Kidney epithelial cell (primary cell): ENCODE measurements around the gene TMEM52B. TPM values are rescaled to one million over a fixed set of nuclear protein-coding genes. Genes with fewer than 3 reads are reported as not detected.
A peak's percentile ranks its signal among the peaks of the same experiment; 100 is the strongest.
"Not testable (repeated sequence)": the region's sequence is repeated elsewhere in the genome, so short reads cannot be mapped to it uniquely, and the experiment has no call there.

Experiments used
- DNase-seq: peaks from one replicate; pipeline ENCODE4 v3.0.0-alpha.2; 2010; ENCODE audit warnings: low read depth
- H3K27me3 ChIP-seq: 2 replicates; pipeline ENCODE4 v1.6.0; 2011; ENCODE audit warnings: low read length; ENCODE audit not compliant: control insufficient read depth, insufficient read depth
- H3K36me3 ChIP-seq: 2 replicates; pipeline ENCODE4 v1.5.1; 2011; ENCODE audit warnings: low read length; ENCODE audit not compliant: control insufficient read depth, insufficient read depth
- H3K4me3 ChIP-seq: 2 replicates; pipeline ENCODE4 v1.5.1; 2011; ENCODE audit warnings: low read depth, mild to moderate bottlenecking, control low read depth, low read length
- total RNA-seq: library from RNA; depleted of rRNA; stranded (reverse); fragments of >200 nt; gene quantifications from 2 replicates; pipeline ENCODE4 v1.2.3, GENCODE V29; 2015
- TF ChIP-seq, protein P1 (sequence below): IDR thresholded peaks from 2 replicates; pipeline ENCODE4 v1.5.1; 2011; ENCODE audit warnings: mild to moderate bottlenecking, moderate library complexity, low read length, control low read depth, inconsistent platforms; ENCODE audit not compliant: insufficient read depth, poor library complexity, severe bottlenecking

The TMEM52B gene
- total RNA-seq, 1 donor from 2014 or later = not detected

DNA sequence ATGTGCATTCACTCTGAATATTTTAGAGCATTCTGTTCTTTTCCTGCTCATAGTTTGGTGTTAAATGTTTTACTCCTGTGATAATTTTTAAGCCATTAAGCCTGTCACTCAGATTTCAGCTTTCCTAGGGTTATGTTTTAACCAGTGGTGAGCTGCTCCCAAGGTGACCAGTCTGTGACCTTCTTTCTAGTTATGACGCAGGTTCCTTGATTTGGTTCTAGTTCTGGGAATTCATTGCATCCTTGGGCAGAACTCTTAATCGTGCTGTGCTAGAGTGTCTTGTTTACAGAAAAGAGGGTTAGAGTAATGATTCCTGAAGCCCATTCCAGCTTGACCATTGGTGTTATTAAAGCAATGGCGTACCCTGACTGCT is 36.0 kb downstream of the TMEM52B start:
- TF ChIP-seq, protein P1, sequence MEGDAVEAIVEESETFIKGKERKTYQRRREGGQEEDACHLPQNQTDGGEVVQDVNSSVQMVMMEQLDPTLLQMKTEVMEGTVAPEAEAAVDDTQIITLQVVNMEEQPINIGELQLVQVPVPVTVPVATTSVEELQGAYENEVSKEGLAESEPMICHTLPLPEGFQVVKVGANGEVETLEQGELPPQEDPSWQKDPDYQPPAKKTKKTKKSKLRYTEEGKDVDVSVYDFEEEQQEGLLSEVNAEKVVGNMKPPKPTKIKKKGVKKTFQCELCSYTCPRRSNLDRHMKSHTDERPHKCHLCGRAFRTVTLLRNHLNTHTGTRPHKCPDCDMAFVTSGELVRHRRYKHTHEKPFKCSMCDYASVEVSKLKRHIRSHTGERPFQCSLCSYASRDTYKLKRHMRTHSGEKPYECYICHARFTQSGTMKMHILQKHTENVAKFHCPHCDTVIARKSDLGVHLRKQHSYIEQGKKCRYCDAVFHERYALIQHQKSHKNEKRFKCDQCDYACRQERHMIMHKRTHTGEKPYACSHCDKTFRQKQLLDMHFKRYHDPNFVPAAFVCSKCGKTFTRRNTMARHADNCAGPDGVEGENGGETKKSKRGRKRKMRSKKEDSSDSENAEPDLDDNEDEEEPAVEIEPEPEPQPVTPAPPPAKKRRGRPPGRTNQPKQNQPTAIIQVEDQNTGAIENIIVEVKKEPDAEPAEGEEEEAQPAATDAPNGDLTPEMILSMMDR = no peak
- Histone ChIP-seq H3K4me3 (peak overlapping the region; percentile 69), H3K36me3 (peaks cover 2% of the 10 kb centered on the region), H3K27me3 (no peaks in the 10 kb centered on the region)
- DNase-seq = no peak

DNA sequence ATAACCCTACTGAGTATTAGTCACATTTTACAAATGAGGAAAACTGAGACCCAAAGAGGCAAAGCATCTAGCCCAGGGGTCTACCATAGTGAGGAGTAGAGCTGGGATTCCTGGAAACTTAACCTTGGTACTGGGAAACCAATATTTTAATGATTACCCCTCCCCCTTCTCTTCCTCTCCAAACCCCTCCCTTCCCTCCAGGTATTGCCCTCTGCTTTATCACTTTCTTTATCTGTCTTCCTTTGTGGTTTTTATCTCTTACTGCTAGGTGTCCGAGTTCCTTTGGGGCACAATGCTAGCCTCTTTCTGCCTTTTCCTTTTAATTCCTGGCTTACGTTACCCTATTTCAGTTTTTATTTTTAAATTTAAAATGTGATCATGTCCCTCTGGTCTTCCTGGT is 36.6 kb downstream of the TMEM52B start:
- Histone ChIP-seq H3K36me3 (peaks cover 2% of the 10 kb centered on the region), H3K4me3 (no peak overlapping the region), H3K27me3 (no peaks in the 10 kb centered on the region)
- no peak for DNase-seq
- TF ChIP-seq, protein P1 = no peak

DNA sequence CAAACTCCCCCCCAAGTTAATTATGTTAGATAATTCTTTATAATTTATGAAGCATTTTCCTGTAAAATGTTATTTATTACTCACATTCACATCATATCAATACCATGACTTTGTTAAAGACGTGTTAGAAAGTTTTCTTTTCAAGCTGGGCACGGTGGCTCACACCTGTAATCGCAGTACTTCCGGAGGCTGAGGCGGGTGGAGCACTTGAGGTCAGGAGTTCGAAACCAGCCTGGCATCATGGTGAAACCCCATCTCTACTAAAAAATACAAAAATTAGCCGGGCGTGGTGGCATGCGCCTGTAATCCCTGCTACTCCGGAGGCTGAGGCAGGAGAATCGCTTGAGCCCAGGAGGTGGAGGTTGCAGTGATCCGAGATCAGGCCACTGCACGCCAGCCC is 37.1 kb downstream of the TMEM52B start:
- H3K36me3 ChIP-seq, H3K27me3 ChIP-seq, DNase-seq, H3K4me3 ChIP-seq: not testable (repeated sequence)

DNA sequence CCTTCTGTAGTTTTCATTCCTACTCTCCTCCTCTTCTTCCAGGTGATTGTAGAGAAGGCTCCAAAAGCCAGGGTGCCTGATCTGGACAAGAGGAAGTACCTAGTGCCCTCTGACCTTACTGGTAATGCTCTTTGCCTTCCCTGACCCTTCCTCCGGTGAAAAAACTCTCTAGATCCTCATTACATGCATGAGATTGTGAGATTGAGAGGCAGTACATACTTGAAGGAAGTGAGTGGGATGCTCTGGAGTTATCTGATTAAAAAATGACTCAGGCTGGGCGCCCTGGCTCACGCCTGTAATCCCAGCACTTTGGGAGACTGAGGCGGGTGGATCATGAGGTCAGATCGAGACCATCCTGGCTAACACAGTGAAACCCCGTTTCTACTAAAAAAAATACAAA is 39.2 kb downstream of the TMEM52B start:
- H3K4me3 ChIP-seq = no peak overlapping the region
- no peak for DNase-seq
- H3K27me3 ChIP-seq = no peaks in the 10 kb centered on the region
- peaks cover 5% of the 10 kb centered on the region for H3K36me3 ChIP-seq
- TF ChIP-seq, protein P1 = no peak

DNA sequence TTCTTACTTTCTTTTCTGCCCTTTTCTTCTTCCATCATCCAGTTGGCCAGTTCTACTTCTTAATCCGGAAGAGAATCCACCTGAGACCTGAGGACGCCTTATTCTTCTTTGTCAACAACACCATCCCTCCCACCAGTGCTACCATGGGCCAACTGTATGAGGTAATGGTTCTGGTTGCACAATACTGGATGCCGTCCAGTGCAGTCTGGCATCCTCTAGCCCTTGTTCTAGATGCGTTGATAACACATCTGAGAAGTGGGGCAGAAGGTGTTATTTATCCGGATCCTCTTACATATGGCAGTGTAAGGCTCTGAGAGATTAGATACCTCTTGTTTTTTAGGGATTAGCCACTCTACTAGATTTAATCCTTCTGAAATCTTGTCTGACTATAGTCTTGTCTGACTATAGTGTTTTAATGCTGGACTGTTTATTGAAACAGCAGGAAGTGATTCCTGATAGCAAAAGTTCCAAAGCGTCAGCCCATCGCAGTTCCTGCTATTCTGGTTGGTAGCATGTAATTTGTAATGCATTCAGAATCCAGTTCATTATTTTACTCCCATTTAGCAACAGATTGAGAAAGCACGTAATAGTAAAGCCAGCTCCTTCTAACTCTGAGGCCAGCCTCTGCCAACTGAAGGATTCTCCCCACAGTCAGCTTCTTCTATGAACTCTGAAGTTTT is 41.7 kb downstream of the TMEM52B start:
- peaks cover 5% of the 10 kb centered on the region for H3K36me3 ChIP-seq
- TF ChIP-seq, protein P1 = no peak
- H3K4me3 ChIP-seq = no peak overlapping the region
- H3K27me3 ChIP-seq = no peaks in the 10 kb centered on the region
- no peak for DNase-seq

DNA sequence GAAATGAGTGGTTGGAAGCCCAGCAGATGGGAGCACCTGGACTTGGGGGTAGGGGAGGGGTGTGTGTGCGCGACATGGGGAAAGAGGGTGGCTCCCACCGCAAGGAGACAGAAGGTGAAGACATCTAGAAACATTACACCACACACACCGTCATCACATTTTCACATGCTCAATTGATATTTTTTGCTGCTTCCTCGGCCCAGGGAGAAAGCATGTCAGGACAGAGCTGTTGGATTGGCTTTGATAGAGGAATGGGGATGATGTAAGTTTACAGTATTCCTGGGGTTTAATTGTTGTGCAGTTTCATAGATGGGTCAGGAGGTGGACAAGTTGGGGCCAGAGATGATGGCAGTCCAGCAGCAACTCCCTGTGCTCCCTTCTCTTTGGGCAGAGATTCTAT is 43.0 kb downstream of the TMEM52B start:
- TF ChIP-seq, protein P1 = no peak
- H3K36me3 ChIP-seq = peaks cover 5% of the 10 kb centered on the region
- DNase-seq = no peak
- no peaks in the 10 kb centered on the region for H3K27me3 ChIP-seq
- H3K4me3 ChIP-seq = no peak overlapping the region
